ENCODE results near the gene STX8.

STX8 gene

GRCh38 chr17:9220398-9221146 lies 355.0 kb downstream of the STX8 start:
- DNase-seq, result no peak

GRCh38 chr17:9219631-9220397 lies 355.8 kb downstream of the STX8 start:
- no peak for DNase-seq

GRCh38 chr17:9218911-9219310 lies 356.7 kb downstream of the STX8 start:
- no peak for DNase-seq

- no peak for DNase-seq
Measured at GRCh38 chr17:9218064-9218635, 357.5 kb downstream of the STX8 start.

- DNase-seq, result peak; percentile 86
Measured at GRCh38 chr17:9217151-9218056, 358.2 kb downstream of the STX8 start.

GRCh38 chr17:9215465-9215864 lies 360.2 kb downstream of the STX8 start:
- DNase-seq, result no peak

GRCh38 chr17:9213303-9213640 lies 362.3 kb downstream of the STX8 start:
- no peak for DNase-seq

- DNase-seq, result no peak
Measured at GRCh38 chr17:9212376-9213302, 363.0 kb downstream of the STX8 start.

- DNase-seq, result no peak
Measured at GRCh38 chr17:9211133-9211765, 364.4 kb downstream of the STX8 start.

GRCh38 chr17:9209781-9210370 lies 365.7 kb downstream of the STX8 start:
- DNase-seq, result no peak

- no peak for DNase-seq
Measured at GRCh38 chr17:9209347-9209746, 366.3 kb downstream of the STX8 start.

- DNase-seq, result no peak
Measured at GRCh38 chr17:9208381-9209105, 367.1 kb downstream of the STX8 start.

- no peak for DNase-seq
Measured at GRCh38 chr17:9206741-9207332, 368.8 kb downstream of the STX8 start.

- DNase-seq, result no peak
Measured at GRCh38 chr17:9206410-9206703, 369.3 kb downstream of the STX8 start.

- DNase-seq, result no peak
Measured at GRCh38 chr17:9205520-9206409, 369.9 kb downstream of the STX8 start.

GRCh38 chr17:9204637-9205329 lies 370.8 kb downstream of the STX8 start:
- no peak for DNase-seq

- no peak for DNase-seq
Measured at GRCh38 chr17:9203771-9204425, 371.7 kb downstream of the STX8 start.

GRCh38 chr17:9202532-9202931 lies 373.1 kb downstream of the STX8 start:
- DNase-seq, result peak; percentile 64

All from fibroblast of skin of right biceps (primary cell).